HepG2 (cell line): Measurements from ENCODE around the gene EVA1A. TPM values are rescaled to one million over a fixed set of nuclear protein-coding genes. Genes with fewer than 3 reads are reported as not detected.

Experiments used
- ARID2 ChIP-seq: sonication (generic); formaldehyde crosslinking; IDR thresholded peaks from 2 replicates; pipeline ENCODE4 v1.8.1; 2022; ENCODE audit warnings: mild to moderate bottlenecking, missing genetic modification reagents, borderline replicate concordance
- CEBPG ChIP-seq: IDR thresholded peaks from 2 replicates; pipeline ENCODE4 v1.6.1; 2016
- ELF1 ChIP-seq: sonication (generic); formaldehyde crosslinking; IDR thresholded peaks from 2 replicates; pipeline ENCODE4 v1.4.0; 2020; ENCODE audit warnings: missing genetic modification reagents
- HDAC2 ChIP-seq: sonication (generic); formaldehyde crosslinking; IDR thresholded peaks from 2 replicates; pipeline ENCODE4 v1.4.0; 2020; ENCODE audit warnings: missing genetic modification reagents
- MEIS2 ChIP-seq: sonication (generic); formaldehyde crosslinking; IDR thresholded peaks from 2 replicates; pipeline ENCODE4 v1.9.0; 2021; ENCODE audit warnings: mild to moderate bottlenecking, missing genetic modification reagents
- NR1H2 ChIP-seq: sonication (generic); formaldehyde crosslinking; IDR thresholded peaks from 2 replicates; pipeline ENCODE4 v1.8.1; 2022; ENCODE audit warnings: low read depth, missing genetic modification reagents, borderline replicate concordance
- REXO4 ChIP-seq: sonication (generic); formaldehyde crosslinking; IDR thresholded peaks from 2 replicates; pipeline ENCODE4 v1.8.0; 2022; ENCODE audit warnings: missing genetic modification reagents, mild to moderate bottlenecking, borderline replicate concordance
- SALL1 ChIP-seq: sonication (generic); formaldehyde crosslinking; IDR thresholded peaks from 2 replicates; pipeline ENCODE4 v1.8.0; 2022; ENCODE audit warnings: mild to moderate bottlenecking, missing genetic modification reagents
- ZBTB8A ChIP-seq: sonication (generic); formaldehyde crosslinking; IDR thresholded peaks from 2 replicates; pipeline ENCODE4 v1.4.0; 2020; ENCODE audit warnings: mild to moderate bottlenecking, low read depth, missing genetic modification reagents, borderline replicate concordance
- ZNF30 ChIP-seq: sonication (generic); formaldehyde crosslinking; IDR thresholded peaks from 2 replicates; pipeline ENCODE4 v1.5.0; 2020; ENCODE audit warnings: mild to moderate bottlenecking, missing genetic modification reagents
- ZNF382 ChIP-seq: sonication (generic); formaldehyde crosslinking; IDR thresholded peaks from 2 replicates; pipeline ENCODE4 v1.5.0; 2020; ENCODE audit warnings: missing genetic modification reagents, mild to moderate bottlenecking, borderline replicate concordance
- ZNF530 ChIP-seq: sonication (generic); formaldehyde crosslinking; IDR thresholded peaks from 2 replicates; pipeline ENCODE4 v1.5.0; 2020; ENCODE audit warnings: low read depth, mild to moderate bottlenecking, missing genetic modification reagents
- ZNF879 ChIP-seq: sonication (generic); formaldehyde crosslinking; IDR thresholded peaks from 2 replicates; pipeline ENCODE4 v1.8.1; 2023; ENCODE audit warnings: missing genetic modification reagents
- polyA plus RNA-seq, 8 experiments: library from polyadenylated mRNA; depleted of rRNA in 3 of 8; stranded (reverse) in 7 of 8; unstranded in 1 of 8; fragments of >200 nt; fragmentation: Illumina TruSeq in 4 of 8; extraction: Trizol in 4 of 8; gene quantifications; 2 replicates each; pipeline versions ENCODE4 v1.2.1 to v1.2.3, GENCODE V29; 2011 to 2016; ENCODE audit warnings: low read depth in 4 of 8, missing spikeins in 1 of 8, mixed read lengths in 1 of 8; ENCODE audit not compliant: insufficient read depth in 1 of 8
- total RNA-seq, 5 experiments: library from RNA; depleted of rRNA; stranded (reverse); fragments of >200 nt; fragmentation: Illumina TruSeq; extraction: Trizol; gene quantifications; 2 replicates each; pipeline ENCODE4 v1.2.3, GENCODE V29; 2016; ENCODE audit warnings: low read depth in 1 of 5
- TF ChIP-seq, protein P1 (sequence below), 2 experiments: sonication (generic) in 1 of 2; formaldehyde crosslinking in 1 of 2; IDR thresholded peaks; 2 replicates each; pipeline versions ENCODE4 v1.5.1 to v1.6.1; 2011 to 2020; ENCODE audit warnings: borderline replicate concordance in 1 of 2, low read depth in 1 of 2, low read length in 1 of 2, mild to moderate bottlenecking in 1 of 2, missing genetic modification reagents in 1 of 2, moderate library complexity in 1 of 2
- TF ChIP-seq, protein P2 (sequence below): sonication (generic); formaldehyde crosslinking; IDR thresholded peaks from 2 replicates; pipeline ENCODE4 v1.4.0; 2020; ENCODE audit warnings: missing genetic modification reagents
- TF ChIP-seq, protein P3 (sequence below): sonication (generic); formaldehyde crosslinking; IDR thresholded peaks from 2 replicates; pipeline ENCODE4 v1.4.0; 2020; ENCODE audit warnings: missing genetic modification reagents, mild to moderate bottlenecking, borderline replicate concordance
- TF ChIP-seq, protein P4 (sequence below): sonication (generic); formaldehyde crosslinking; IDR thresholded peaks from 2 replicates; pipeline ENCODE4 v1.5.0; 2020; ENCODE audit warnings: missing genetic modification reagents, mild to moderate bottlenecking, borderline replicate concordance
- TF ChIP-seq, protein P5 (sequence below): fragments of 450-650 bp; IDR thresholded peaks from 2 replicates; pipeline ENCODE4 v1.6.1; 2017; ENCODE audit warnings: mild to moderate bottlenecking

The EVA1A gene
- total and polyA plus RNA-seq, 2 of the 13 experiments (the other 11 are each of a cell fraction or from before 2014, with no cell fraction given): 57.5 to 57.8 TPM

DNA sequence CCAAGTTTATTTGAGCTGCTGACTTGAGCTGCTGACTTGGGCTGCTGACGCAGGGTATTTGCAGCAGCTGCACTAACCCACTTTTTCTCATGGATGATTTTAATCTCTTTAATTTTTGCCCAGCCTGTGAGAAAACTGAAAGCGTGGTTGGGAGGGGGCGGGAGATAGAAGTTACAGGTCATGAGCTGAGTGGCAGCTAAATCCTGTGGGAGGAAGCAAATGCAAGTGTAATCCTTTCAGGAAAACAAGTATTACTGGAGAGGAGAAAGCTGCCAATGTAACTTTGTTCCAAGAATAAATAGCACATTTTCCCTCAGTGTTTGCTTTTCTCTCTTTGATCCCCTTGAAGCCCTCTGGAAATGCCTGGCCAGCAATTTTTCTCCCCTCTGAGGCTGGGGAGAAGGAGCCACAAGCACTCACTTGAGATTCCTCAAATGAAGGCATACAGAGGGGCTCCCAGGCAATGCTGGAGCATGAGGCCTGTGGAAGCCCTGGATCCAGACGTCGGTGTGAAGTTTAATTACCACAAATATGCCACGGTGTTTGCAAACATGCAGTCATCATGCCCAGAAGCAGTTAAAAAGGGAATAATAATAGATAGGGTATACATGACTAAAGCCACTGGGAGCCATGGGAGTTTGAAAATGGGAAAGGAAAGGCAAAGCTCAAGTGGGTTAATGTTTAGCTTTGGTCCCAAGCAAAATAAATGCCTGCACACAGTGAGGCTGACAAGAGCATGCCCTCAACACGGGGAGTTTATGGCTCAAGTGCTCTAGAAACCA is 10.4 kb upstream of the EVA1A start (continued):
- TF ChIP-seq NR1H2 (CRISPR knock-in tag) (no peak), ZNF382 (CRISPR knock-in tag) (no peak), HDAC2 (CRISPR knock-in tag) (peak; percentile 15; the same call in 1 of the 2 replicates), SALL1 (CRISPR knock-in tag) (peak; percentile 85), ELF1 (CRISPR knock-in tag) (no peak), ZBTB8A (CRISPR knock-in tag) (0 out of 2 replicates have a peak, but pooled peaks have one; percentile 40), ZNF30 (CRISPR knock-in tag) (no peak), ARID2 (CRISPR knock-in tag) (no peak; the same call in 1 of the 2 replicates), CEBPG (CRISPR knock-in tag) (peak; percentile 52), ZNF879 (no peak; the same call in 1 of the 2 replicates), ZNF530 (CRISPR knock-in tag) (no peak), REXO4 (CRISPR knock-in tag) (no peak), MEIS2 (CRISPR knock-in tag) (peak; percentile 95)
- TF ChIP-seq, protein P1, sequence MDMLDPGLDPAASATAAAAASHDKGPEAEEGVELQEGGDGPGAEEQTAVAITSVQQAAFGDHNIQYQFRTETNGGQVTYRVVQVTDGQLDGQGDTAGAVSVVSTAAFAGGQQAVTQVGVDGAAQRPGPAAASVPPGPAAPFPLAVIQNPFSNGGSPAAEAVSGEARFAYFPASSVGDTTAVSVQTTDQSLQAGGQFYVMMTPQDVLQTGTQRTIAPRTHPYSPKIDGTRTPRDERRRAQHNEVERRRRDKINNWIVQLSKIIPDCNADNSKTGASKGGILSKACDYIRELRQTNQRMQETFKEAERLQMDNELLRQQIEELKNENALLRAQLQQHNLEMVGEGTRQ (IDR thresholded peaks at IDR 0.05; ENCODE audit: low read depth, low read length): no peak
- TF ChIP-seq, protein P1 (CRISPR knock-in tag; IDR thresholded peaks at IDR 0.05; ENCODE audit: borderline replicate concordance): 0 out of 2 replicates have a peak, but pooled peaks have one; percentile 45
- TF ChIP-seq, protein P2, sequence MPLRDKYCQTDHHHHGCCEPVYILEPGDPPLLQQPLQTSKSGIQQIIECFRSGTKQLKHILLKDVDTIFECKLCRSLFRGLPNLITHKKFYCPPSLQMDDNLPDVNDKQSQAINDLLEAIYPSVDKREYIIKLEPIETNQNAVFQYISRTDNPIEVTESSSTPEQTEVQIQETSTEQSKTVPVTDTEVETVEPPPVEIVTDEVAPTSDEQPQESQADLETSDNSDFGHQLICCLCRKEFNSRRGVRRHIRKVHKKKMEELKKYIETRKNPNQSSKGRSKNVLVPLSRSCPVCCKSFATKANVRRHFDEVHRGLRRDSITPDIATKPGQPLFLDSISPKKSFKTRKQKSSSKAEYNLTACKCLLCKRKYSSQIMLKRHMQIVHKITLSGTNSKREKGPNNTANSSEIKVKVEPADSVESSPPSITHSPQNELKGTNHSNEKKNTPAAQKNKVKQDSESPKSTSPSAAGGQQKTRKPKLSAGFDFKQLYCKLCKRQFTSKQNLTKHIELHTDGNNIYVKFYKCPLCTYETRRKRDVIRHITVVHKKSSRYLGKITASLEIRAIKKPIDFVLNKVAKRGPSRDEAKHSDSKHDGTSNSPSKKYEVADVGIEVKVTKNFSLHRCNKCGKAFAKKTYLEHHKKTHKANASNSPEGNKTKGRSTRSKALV (CRISPR knock-in tag): peak; percentile 80
- TF ChIP-seq, protein P3, sequence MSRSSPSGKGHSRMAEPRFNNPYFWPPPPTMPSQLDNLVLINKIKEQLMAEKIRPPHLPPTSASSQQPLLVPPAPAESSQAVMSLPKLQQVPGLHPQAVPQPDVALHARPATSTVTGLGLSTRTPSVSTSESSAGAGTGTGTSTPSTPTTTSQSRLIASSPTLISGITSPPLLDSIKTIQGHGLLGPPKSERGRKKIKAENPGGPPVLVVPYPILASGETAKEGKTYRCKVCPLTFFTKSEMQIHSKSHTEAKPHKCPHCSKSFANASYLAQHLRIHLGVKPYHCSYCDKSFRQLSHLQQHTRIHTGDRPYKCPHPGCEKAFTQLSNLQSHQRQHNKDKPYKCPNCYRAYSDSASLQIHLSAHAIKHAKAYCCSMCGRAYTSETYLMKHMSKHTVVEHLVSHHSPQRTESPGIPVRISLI (CRISPR knock-in tag): peak; percentile 26; the same call in 1 of the 2 replicates
- TF ChIP-seq, protein P4, sequence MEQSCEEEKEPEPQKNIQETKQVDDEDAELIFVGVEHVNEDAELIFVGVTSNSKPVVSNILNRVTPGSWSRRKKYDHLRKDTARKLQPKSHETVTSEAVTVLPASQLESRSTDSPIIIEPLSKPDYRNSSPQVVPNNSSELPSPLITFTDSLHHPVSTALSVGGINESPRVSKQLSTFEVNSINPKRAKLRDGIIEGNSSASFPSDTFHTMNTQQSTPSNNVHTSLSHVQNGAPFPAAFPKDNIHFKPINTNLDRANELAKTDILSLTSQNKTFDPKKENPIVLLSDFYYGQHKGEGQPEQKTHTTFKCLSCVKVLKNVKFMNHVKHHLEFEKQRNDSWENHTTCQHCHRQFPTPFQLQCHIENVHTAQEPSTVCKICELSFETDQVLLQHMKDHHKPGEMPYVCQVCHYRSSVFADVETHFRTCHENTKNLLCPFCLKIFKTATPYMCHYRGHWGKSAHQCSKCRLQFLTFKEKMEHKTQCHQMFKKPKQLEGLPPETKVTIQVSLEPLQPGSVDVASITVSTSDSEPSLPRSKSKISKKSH (CRISPR knock-in tag): no peak
- TF ChIP-seq, protein P5, sequence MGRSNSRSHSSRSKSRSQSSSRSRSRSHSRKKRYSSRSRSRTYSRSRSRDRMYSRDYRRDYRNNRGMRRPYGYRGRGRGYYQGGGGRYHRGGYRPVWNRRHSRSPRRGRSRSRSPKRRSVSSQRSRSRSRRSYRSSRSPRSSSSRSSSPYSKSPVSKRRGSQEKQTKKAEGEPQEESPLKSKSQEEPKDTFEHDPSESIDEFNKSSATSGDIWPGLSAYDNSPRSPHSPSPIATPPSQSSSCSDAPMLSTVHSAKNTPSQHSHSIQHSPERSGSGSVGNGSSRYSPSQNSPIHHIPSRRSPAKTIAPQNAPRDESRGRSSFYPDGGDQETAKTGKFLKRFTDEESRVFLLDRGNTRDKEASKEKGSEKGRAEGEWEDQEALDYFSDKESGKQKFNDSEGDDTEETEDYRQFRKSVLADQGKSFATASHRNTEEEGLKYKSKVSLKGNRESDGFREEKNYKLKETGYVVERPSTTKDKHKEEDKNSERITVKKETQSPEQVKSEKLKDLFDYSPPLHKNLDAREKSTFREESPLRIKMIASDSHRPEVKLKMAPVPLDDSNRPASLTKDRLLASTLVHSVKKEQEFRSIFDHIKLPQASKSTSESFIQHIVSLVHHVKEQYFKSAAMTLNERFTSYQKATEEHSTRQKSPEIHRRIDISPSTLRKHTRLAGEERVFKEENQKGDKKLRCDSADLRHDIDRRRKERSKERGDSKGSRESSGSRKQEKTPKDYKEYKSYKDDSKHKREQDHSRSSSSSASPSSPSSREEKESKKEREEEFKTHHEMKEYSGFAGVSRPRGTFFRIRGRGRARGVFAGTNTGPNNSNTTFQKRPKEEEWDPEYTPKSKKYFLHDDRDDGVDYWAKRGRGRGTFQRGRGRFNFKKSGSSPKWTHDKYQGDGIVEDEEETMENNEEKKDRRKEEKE: no peak
